NCI-H2029 (cell line): ENCODE measurements around the gene EXOC7.
"Not testable (repeated sequence)": the region's sequence is repeated elsewhere in the genome, so short reads cannot be mapped to it uniquely, and the experiment has no call there.

Source experiments
- DNase-seq: peaks from one replicate; lab custom pipeline; 2025; lab: John Stamatoyannopoulos, UW

Gene EXOC7

GRCh38 chr17:76072148-76072858 lies 31.3 kb downstream of the EXOC7 start, which contains the start of gene SRP68:
Gene SRP68 (minus strand): TSS chr17:76072517. CDS start chr17:76072491, 26 bp downstream.
- peak; percentile 84 for DNase-seq

GRCh38 chr17:76071531-76072147 lies 31.9 kb downstream of the EXOC7 start:
- DNase-seq: no peak

- no peak for DNase-seq
Measured at GRCh38 chr17:76065775-76066174, 37.8 kb downstream of the EXOC7 start.

- DNase-seq: no peak
Measured at GRCh38 chr17:76063875-76064546, 39.6 kb downstream of the EXOC7 start.

GRCh38 chr17:76058264-76058663 lies 45.3 kb downstream of the EXOC7 start:
- not testable (repeated sequence) for DNase-seq

GRCh38 chr17:76056882-76057281 lies 46.7 kb downstream of the EXOC7 start:
- DNase-seq: no peak

- DNase-seq: no peak
Measured at GRCh38 chr17:76054112-76054476, 49.5 kb downstream of the EXOC7 start.

- DNase-seq: no peak
Measured at GRCh38 chr17:76053246-76054111, 50.1 kb downstream of the EXOC7 start.

GRCh38 chr17:76051561-76051960 lies 52.0 kb downstream of the EXOC7 start:
- DNase-seq: no peak

GRCh38 chr17:76050538-76051467 lies 52.8 kb downstream of the EXOC7 start:
- DNase-seq: no peak

- DNase-seq: no peak
Measured at GRCh38 chr17:76049836-76050537, 53.6 kb downstream of the EXOC7 start.

- no peak for DNase-seq
Measured at GRCh38 chr17:76049239-76049638, 54.3 kb downstream of the EXOC7 start.

GRCh38 chr17:76048711-76049110 lies 54.9 kb downstream of the EXOC7 start:
- DNase-seq: no peak

GRCh38 chr17:76048025-76048605 lies 55.5 kb downstream of the EXOC7 start:
- no peak for DNase-seq

GRCh38 chr17:76046064-76046463 lies 57.5 kb downstream of the EXOC7 start:
- DNase-seq: no peak

GRCh38 chr17:76044475-76045007 lies 59.0 kb downstream of the EXOC7 start:
- DNase-seq: not testable (repeated sequence)

- not testable (repeated sequence) for DNase-seq
Measured at GRCh38 chr17:76042868-76043267, 60.7 kb downstream of the EXOC7 start.

GRCh38 chr17:76040376-76040775 lies 63.2 kb downstream of the EXOC7 start:
- no peak for DNase-seq

- DNase-seq: no peak
Measured at GRCh38 chr17:76039121-76039520, 64.5 kb downstream of the EXOC7 start.

- DNase-seq: no peak
Measured at GRCh38 chr17:76038050-76038449, 65.5 kb downstream of the EXOC7 start.
